ENCODE measurements around the gene VTI1B.
"Not testable (repeated sequence)": the region's sequence is repeated elsewhere in the genome, so short reads cannot be mapped to it uniquely, and the experiment has no call there.

The VTI1B gene

GRCh38 chr14:67623114-67623513, 51.3 kb downstream of the VTI1B start:
- no peak for DNase-seq

- no peak for DNase-seq
Measured at GRCh38 chr14:67622675-67623074, 51.8 kb downstream of the VTI1B start.

- no peak for DNase-seq
Measured at GRCh38 chr14:67620217-67620785, 54.1 kb downstream of the VTI1B start.

- peak; percentile 83 for DNase-seq
Measured at GRCh38 chr14:67619446-67620216, 54.8 kb downstream of the VTI1B start, which contains the start of gene ARG2. Gene ARG2 (plus strand): TSS chr14:67619920. CDS start chr14:67619978, 58 bp downstream.

GRCh38 chr14:67618617-67619063, 55.8 kb downstream of the VTI1B start:
- DNase-seq = peak; percentile 6

GRCh38 chr14:67610491-67610890, 63.9 kb downstream of the VTI1B start:
- DNase-seq = no peak

- DNase-seq = no peak
Measured at GRCh38 chr14:67609642-67610310, 64.7 kb downstream of the VTI1B start.

- no peak for DNase-seq
Measured at GRCh38 chr14:67607646-67608045, 66.8 kb downstream of the VTI1B start.

- DNase-seq = no peak
Measured at GRCh38 chr14:67602995-67603545, 71.4 kb downstream of the VTI1B start.

GRCh38 chr14:67602076-67602475, 72.4 kb downstream of the VTI1B start:
- DNase-seq = no peak

GRCh38 chr14:67600562-67600974, 73.9 kb downstream of the VTI1B start:
- not testable (repeated sequence) for DNase-seq

GRCh38 chr14:67599698-67600561, 74.5 kb downstream of the VTI1B start, which contains the start of gene PIGH:
Gene PIGH (minus strand): TSS chr14:67600268. CDS start chr14:67600203, 65 bp downstream.
- peak; percentile 67 for DNase-seq
